Gastrocnemius medialis (tissue), 4 donors: ENCODE results near the gene LAMP1. TPM values are rescaled to one million over a fixed set of nuclear protein-coding genes. Genes with fewer than 3 reads are reported as not detected.

Experiments
- ATAC-seq, 2 donors: fragments of 150-250 bp; one replicate each; pipeline ENCODE4 v1.9.1; 2016
- DNase-seq, 2 donors: peaks; one replicate each; pipeline ENCODE4 v3.0.0-alpha.2; 2019
- H3K27ac ChIP-seq, 4 donors: fragments of 200-600 bp; sonication (generic); 1 replicate in 1 of 4; 2 replicates in 3 of 4; pipeline ENCODE4 v1.5.1; 2016 to 2018; ENCODE audit warnings: mild to moderate bottlenecking in 2 of 4, moderate library complexity in 1 of 4
- H3K27me3 ChIP-seq, 3 donors: fragments of 200-600 bp; sonication (generic) in 2 of 3; 1 replicate in 1 of 3; 2 replicates in 2 of 3; pipeline versions ENCODE4 v1.5.1 to v1.6.0; 2016 to 2019; ENCODE audit warnings: mild to moderate bottlenecking in 1 of 3, moderate library complexity in 1 of 3
- H3K36me3 ChIP-seq, 2 donors: fragments of 200-600 bp; sonication (generic) in 1 of 2; one replicate each; pipeline ENCODE4 v1.5.1; 2017 to 2018
- H3K4me1 ChIP-seq, 2 donors: fragments of 200-600 bp; sonication (generic) in 1 of 2; one replicate each; pipeline ENCODE4 v1.5.1; 2016 to 2017; ENCODE audit warnings: mild to moderate bottlenecking in 2 of 2
- H3K4me3 ChIP-seq, 4 donors: fragments of 200-600 bp; sonication (generic) in 3 of 4; 1 replicate in 1 of 4; 2 replicates in 3 of 4; pipeline ENCODE4 v1.5.1; 2016 to 2019; ENCODE audit warnings: mild to moderate bottlenecking in 2 of 4
- H3K9me3 ChIP-seq, 3 donors: fragments of 200-600 bp; sonication (generic) in 2 of 3; 1 replicate in 1 of 3; 2 replicates in 2 of 3; pipeline ENCODE4 v1.5.1; 2016 to 2019
- POLR2A ChIP-seq, 2 donors: fragments of 450-650 bp; IDR thresholded peaks; one replicate each; pipeline ENCODE4 v1.6.1; 2017; ENCODE audit warnings: antibody characterized with exemption in 2 of 2, mild to moderate bottlenecking in 2 of 2, moderate library complexity in 2 of 2
- in situ Hi-C, 4 donors: fragments of 200-750 bp; cut with MboI; loops; one replicate each; pipeline versions ENCODE4 v1.15.0 to v1.8.0; 2017; ENCODE audit warnings: low sequenced_read_pairs in 4 of 4
- intact Hi-C: fragments of 100-400 bp; cut with DNase I; formaldehyde crosslinking; loops from one replicate; pipeline ENCODE4 v1.15.1; 2023; ENCODE audit warnings: low total_unique reads
- total RNA-seq, 4 donors: library from RNA; depleted of rRNA; stranded (reverse); fragments of >200 nt; gene quantifications; one replicate each; pipeline versions ENCODE4 v1.1.0 to v1.2.3, GENCODE V29; 2016
- TF ChIP-seq, protein P1 (sequence below), 5 experiments: fragments of 450-650 bp in 3 of 5; fragments of 200-600 bp in 2 of 5; sonication (generic) in 2 of 5; IDR thresholded peaks in 4 of 5; conservative IDR thresholded peaks in 1 of 5; 1 replicate in 4 of 5; 2 replicates in 1 of 5; pipeline ENCODE4 v1.5.1; 2016 to 2019; ENCODE audit warnings: antibody characterized with exemption in 5 of 5, mild to moderate bottlenecking in 3 of 5, moderate library complexity in 3 of 5

LAMP1 gene
- total RNA-seq, 4 donors from 2014 or later = 36.4 to 80.9 (median 66.9) TPM

DNA sequence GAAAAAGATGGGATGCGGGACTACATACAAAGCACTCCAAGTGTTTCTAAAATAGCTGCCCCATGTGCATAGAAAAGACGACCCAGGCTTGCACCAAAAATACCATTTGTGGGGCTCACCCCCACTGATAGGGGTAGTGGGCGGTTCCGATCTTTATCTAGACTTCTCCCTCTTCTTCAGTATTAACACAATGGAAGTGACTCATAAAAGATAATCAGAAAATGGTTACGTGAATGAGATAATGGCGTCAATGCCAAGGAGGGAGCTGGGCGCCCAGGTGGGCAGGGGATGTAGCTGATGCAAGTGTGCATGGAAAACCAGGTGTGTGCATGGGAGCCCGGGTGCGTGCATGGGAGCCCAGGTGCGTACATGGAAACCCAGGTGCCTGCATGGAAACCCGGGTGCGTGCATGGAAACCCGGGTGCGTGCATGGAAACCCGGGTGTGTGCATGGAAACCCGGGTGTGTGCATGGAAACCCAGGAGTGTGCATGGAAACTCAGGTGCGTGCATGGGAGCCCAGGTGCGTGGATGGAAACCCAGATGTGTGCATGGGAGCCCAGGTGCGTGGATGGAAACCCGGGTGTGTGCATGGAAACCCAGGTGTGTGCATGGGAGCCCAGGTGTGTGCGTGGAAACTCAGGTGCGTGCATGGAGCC, 32.7 kb downstream of the LAMP1 start:
- ATAC-seq (no peak), DNase-seq (no peak)
- Histone ChIP-seq H3K27ac (no peak overlapping the region), H3K36me3 (no peaks in the 10 kb centered on the region), H3K4me3 (no peak overlapping the region), H3K9me3 (no peaks in the 10 kb centered on the region), H3K4me1 (peaks cover 11 to 18% of the 10 kb centered on the region in 2 donors), H3K27me3 (no peaks in the 10 kb centered on the region)
- in situ Hi-C loops (no loop called here), intact Hi-C loops (loop anchor here (5.0 kb wide), 1 partner anchor 63 kb away; no protein-coding TSS in a partner anchor)
- TF ChIP-seq POLR2A (IDR thresholded peaks at IDR 0.05) = no peak
- TF ChIP-seq, protein P1, sequence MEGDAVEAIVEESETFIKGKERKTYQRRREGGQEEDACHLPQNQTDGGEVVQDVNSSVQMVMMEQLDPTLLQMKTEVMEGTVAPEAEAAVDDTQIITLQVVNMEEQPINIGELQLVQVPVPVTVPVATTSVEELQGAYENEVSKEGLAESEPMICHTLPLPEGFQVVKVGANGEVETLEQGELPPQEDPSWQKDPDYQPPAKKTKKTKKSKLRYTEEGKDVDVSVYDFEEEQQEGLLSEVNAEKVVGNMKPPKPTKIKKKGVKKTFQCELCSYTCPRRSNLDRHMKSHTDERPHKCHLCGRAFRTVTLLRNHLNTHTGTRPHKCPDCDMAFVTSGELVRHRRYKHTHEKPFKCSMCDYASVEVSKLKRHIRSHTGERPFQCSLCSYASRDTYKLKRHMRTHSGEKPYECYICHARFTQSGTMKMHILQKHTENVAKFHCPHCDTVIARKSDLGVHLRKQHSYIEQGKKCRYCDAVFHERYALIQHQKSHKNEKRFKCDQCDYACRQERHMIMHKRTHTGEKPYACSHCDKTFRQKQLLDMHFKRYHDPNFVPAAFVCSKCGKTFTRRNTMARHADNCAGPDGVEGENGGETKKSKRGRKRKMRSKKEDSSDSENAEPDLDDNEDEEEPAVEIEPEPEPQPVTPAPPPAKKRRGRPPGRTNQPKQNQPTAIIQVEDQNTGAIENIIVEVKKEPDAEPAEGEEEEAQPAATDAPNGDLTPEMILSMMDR (IDR thresholded peaks at IDR 0.05 in 4 of 5, conservative IDR thresholded peaks at IDR 0.05 in 1 of 5) = no peak

DNA sequence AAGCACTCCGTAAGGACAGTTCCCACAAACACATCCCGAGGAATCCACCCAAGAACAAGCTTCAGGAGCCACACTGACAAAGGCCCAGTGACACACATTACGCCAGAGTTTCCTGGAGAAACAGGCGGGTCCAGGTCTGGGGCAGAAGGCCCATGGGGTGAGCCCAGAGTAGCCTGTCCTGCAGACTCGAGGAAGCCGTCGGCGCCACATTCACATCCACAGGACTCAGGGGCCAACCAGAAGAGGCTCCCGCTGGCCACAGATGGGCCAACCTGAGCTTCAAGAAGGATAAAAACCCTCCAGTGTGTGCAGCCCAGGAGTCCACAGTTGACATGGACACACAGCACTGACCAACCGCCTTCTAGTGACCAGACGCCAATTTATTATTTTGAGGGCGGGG, 35.6 kb downstream of the LAMP1 start:
- peaks cover 16 to 17% of the 10 kb centered on the region in 2 donors for H3K4me1 ChIP-seq
- TF ChIP-seq, protein P1 (IDR thresholded peaks at IDR 0.05 in 4 of 5, conservative IDR thresholded peaks at IDR 0.05 in 1 of 5) = no peak
- no peak for TF ChIP-seq POLR2A (IDR thresholded peaks at IDR 0.05)
- no peaks in the 10 kb centered on the region for H3K9me3 ChIP-seq
- in situ Hi-C loops (no loop called here), intact Hi-C loops (no loop called here)
- H3K27me3 ChIP-seq = no peaks in the 10 kb centered on the region
- no peaks in the 10 kb centered on the region for H3K36me3 ChIP-seq
- H3K4me3 ChIP-seq = no peak overlapping the region
- DNase-seq (no peak), ATAC-seq (no peak)
- H3K27ac ChIP-seq = no peak overlapping the region

DNA sequence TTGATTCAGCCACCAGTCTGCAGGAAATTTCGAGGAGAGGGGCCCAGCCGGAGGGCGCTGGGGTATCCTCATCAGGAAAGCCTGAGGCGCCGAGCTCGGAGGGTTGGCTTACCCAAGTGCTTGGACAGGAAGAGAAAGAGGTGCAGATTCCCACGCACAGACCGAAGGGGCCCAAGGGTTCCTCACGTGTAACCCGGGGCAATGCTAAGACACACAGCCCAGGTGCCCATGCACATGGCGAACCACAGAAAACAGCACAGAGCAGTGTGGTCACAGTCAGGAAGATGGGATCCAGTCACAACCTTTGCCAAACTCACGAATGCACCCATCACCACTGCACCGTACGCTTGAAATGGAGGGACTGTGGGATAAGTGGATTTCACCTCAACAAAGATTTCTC, 36.0 kb downstream of the LAMP1 start:
- in situ Hi-C loops (no loop called here), intact Hi-C loops (no loop called here)
- TF ChIP-seq, protein P1 (IDR thresholded peaks at IDR 0.05 in 4 of 5, conservative IDR thresholded peaks at IDR 0.05 in 1 of 5) = no peak
- TF ChIP-seq POLR2A (IDR thresholded peaks at IDR 0.05) = no peak
- H3K36me3 ChIP-seq = no peaks in the 10 kb centered on the region
- no peak overlapping the region for H3K27ac ChIP-seq
- DNase-seq = no peak
- H3K4me1 ChIP-seq = peaks cover 13 to 14% of the 10 kb centered on the region in 2 donors
- no peak overlapping the region for H3K4me3 ChIP-seq
- H3K9me3 ChIP-seq = no peaks in the 10 kb centered on the region
- no peak for ATAC-seq
- no peaks in the 10 kb centered on the region for H3K27me3 ChIP-seq

DNA sequence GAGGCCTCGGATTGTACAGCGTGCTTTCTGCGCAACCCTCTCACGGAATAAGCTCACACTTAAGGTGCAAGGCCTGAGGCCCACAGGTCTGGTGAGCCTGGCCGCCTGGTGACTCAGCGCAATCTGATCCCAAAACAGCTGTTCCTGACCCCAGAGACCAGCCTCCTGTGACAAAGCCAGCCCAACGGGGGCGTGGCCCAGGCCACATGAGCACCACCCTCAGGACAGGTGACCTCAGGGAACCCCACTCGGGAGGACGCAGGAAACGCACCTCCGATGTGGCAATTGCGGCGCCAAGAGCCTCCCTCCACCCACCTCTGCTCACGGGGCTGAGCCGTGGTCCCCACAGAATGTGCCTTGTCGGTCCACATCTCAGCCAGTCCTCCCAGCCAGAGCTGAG, 40.5 kb downstream of the LAMP1 start:
- peaks cover 6% of the 10 kb centered on the region in 2 donors for H3K4me1 ChIP-seq
- H3K36me3 ChIP-seq = no peaks in the 10 kb centered on the region
- DNase-seq (peak; percentile 69 to 84), ATAC-seq (peak; percentile 80 to 90)
- intact Hi-C loops (no loop called here), in situ Hi-C loops (no loop called here)
- H3K27ac ChIP-seq = peak overlapping the region; percentile 50 to 78 (median 61)
- no peaks in the 10 kb centered on the region for H3K9me3 ChIP-seq
- no peaks in the 10 kb centered on the region for H3K27me3 ChIP-seq
- no peak for TF ChIP-seq POLR2A (IDR thresholded peaks at IDR 0.05)
- TF ChIP-seq, protein P1 (IDR thresholded peaks at IDR 0.05 in 4 of 5, conservative IDR thresholded peaks at IDR 0.05 in 1 of 5) = no peak
- no peak overlapping the region for H3K4me3 ChIP-seq
